Measurements from ENCODE around the gene TUBE1.
A peak's percentile ranks its signal among the peaks of the same experiment; 100 is the strongest.
"Not testable (repeated sequence)": the region's sequence is repeated elsewhere in the genome, so short reads cannot be mapped to it uniquely, and the experiment has no call there.

TUBE1 gene

DNA sequence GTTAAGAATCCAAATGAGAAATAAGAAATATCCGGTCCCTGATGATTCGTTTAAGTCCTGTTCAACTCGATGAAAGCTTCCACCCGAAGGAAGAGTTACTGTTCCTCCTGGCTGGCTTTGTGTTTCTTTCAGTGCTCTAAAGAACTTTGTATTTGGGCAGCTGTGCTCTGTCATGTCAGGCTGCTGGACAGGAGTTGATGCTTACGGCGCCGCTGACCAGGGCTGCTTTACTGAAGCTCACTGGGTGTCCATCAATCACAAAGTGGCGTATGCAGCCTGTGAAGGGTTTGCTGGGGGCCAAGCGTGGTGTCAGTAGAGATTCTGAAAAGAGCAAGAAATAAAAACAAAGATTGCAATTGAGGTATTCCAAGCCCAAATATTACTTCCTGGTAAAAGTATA lies 22.0 kb upstream of the TUBE1 start:
- no peaks in the 10 kb centered on the region for H3K4me1 ChIP-seq (ENCODE audit: insufficient read depth, low read length)
- no peaks in the 10 kb centered on the region for H3K27me3 ChIP-seq (ENCODE audit: control insufficient read depth in 1 of 2, insufficient read depth in 2 of 2, low read length in 2 of 2)
- no peak overlapping the region for H3K9ac ChIP-seq (ENCODE audit: low read length)
- H3K36me3 ChIP-seq (ENCODE audit: insufficient read depth, low read length): peaks cover 69% of the 10 kb centered on the region
- H3K27ac ChIP-seq (ENCODE audit: low read depth, low read length): no peak overlapping the region
- no peak overlapping the region for H3K4me3 ChIP-seq (ENCODE audit: low read depth in 1 of 2, low read length in 2 of 2)
- no peaks in the 10 kb centered on the region for H3K9me3 ChIP-seq (ENCODE audit: low read length)

DNA sequence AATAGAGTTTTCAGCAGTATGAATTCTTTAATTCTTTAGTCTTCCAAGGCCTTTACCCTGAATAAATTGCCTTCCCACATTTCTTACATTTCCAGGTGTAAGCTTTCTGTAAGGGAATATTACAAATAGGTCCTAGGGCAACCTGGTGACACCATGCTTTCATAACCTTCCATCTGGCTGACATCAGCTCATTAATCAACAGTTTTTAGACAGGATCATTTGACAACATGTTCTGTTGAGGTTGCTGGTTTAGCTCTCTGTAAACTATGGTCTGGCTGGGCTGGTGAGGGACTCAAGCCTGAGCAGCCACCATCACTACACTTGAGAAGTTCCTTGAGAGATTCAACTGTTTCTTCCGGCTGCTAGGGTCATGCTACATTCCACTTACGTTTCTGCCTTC lies 19.3 kb upstream of the TUBE1 start:
- no peak overlapping the region for H3K27ac ChIP-seq (ENCODE audit: low read depth, low read length)
- no peak overlapping the region for H3K4me3 ChIP-seq (ENCODE audit: low read depth in 1 of 2, low read length in 2 of 2)
- H3K27me3 ChIP-seq (ENCODE audit: control insufficient read depth in 1 of 2, insufficient read depth in 2 of 2, low read length in 2 of 2): no peaks in the 10 kb centered on the region
- H3K9me3 ChIP-seq (ENCODE audit: low read length): no peaks in the 10 kb centered on the region
- no peak overlapping the region for H3K9ac ChIP-seq (ENCODE audit: low read length)
- H3K36me3 ChIP-seq (ENCODE audit: insufficient read depth, low read length): peaks cover 44% of the 10 kb centered on the region
- no peaks in the 10 kb centered on the region for H3K4me1 ChIP-seq (ENCODE audit: insufficient read depth, low read length)

DNA sequence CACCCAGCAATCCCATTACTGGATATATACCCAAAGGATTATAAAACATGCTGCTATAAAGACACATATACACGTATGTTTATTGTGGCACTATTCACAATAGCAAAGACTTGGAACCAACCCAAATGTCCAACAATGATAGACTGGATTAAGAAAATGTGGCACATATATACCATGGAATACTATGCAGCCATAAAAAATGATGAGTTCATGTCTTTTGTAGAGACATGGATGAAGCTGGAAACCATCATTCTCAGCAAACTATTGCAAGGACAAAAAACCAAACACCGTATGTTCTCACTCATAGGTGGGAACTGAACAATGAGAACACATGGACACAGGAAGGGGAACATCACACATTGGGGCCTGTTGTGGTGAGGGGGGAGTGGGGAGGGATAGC lies 18.7 kb upstream of the TUBE1 start:
- not testable (repeated sequence) for H3K9me3 ChIP-seq (ENCODE audit: low read length); H3K4me1 ChIP-seq (ENCODE audit: insufficient read depth, low read length); H3K9ac ChIP-seq (ENCODE audit: low read length); H3K4me3 ChIP-seq (ENCODE audit: low read depth in 1 of 2, low read length in 2 of 2); H3K27me3 ChIP-seq (ENCODE audit: control insufficient read depth in 1 of 2, insufficient read depth in 2 of 2, low read length in 2 of 2); H3K27ac ChIP-seq (ENCODE audit: low read depth, low read length)
- peaks cover 39% of the 10 kb centered on the region for H3K36me3 ChIP-seq (ENCODE audit: insufficient read depth, low read length)

DNA sequence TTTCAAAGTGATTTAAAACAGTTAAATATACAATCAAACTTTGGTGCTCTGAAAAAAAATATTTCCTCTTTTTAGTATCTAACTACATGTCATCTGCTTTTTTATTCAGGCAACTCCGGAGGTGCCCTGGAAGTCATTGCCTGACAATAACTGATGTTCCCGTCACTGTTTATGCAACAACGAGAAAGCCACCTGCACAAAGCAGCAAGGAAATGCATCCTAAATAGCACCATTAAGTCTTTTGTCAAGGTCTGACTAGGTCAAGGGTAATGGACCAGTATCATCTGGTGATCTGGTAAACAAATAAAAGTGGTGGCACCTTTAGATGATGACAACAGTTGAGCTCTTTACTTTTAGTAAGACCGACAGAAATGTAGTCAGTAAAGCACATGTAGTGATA lies 13.3 kb upstream of the TUBE1 start:
- no peak overlapping the region for H3K27ac ChIP-seq (ENCODE audit: low read depth, low read length)
- no peak overlapping the region for H3K9ac ChIP-seq (ENCODE audit: low read length)
- H3K4me1 ChIP-seq (ENCODE audit: insufficient read depth, low read length): no peaks in the 10 kb centered on the region
- no peaks in the 10 kb centered on the region for H3K27me3 ChIP-seq (ENCODE audit: control insufficient read depth in 1 of 2, insufficient read depth in 2 of 2, low read length in 2 of 2)
- H3K36me3 ChIP-seq (ENCODE audit: insufficient read depth, low read length): peaks cover 14% of the 10 kb centered on the region
- no peaks in the 10 kb centered on the region for H3K9me3 ChIP-seq (ENCODE audit: low read length)
- H3K4me3 ChIP-seq (ENCODE audit: low read depth in 1 of 2, low read length in 2 of 2): no peak overlapping the region

DNA sequence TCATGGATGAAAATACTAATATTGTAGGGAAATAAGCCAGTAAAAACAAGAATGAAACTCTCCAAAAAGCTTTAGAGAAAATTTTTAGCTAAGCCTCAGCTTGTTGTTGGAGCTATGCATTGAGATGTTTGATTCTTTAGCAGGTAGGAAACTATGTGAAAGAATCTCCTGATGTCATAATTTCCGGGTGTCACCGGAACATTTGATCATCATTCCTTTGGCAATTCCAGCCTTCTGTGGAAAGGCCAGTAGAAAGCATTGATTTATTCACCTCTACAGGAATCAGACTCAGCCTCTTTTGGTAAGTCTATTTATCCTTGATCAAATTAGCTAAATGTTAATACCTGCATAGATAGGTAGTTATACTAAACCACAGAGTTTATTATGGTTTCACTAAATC lies 9.6 kb upstream of the TUBE1 start:
- Histone ChIP-seq H3K4me3 (ENCODE audit: low read depth in 1 of 2, low read length in 2 of 2) (no peak overlapping the region), H3K36me3 (ENCODE audit: insufficient read depth, low read length) (peaks cover 14% of the 10 kb centered on the region), H3K27ac (ENCODE audit: low read depth, low read length) (no peak overlapping the region)

DNA sequence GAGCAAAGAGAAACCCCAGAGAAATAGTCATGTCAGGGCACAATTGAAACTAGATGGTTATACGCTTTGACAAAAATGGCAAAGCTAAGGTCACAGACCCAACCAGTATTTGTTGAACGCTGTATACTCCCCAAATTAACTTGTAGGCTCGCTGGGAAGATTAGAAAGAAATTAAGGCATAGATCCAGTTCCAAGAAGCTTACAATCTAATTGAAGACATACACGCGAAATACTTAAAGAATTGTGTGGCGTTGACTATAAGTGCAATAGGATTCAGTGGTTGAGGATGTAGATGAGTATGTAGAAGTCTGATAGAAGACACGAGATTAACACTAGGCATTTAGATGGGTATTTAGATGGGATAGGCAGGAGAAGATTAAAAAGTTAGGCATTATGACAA lies 634 bp upstream of the TUBE1 start:
- peak overlapping the region; percentile 64 for H3K27ac ChIP-seq (ENCODE audit: low read depth, low read length)
- H3K9ac ChIP-seq (ENCODE audit: low read length): peak overlapping the region; percentile 71
- peaks cover 10% of the 10 kb centered on the region for H3K4me1 ChIP-seq (ENCODE audit: insufficient read depth, low read length)
- H3K27me3 ChIP-seq (ENCODE audit: control insufficient read depth in 1 of 2, insufficient read depth in 2 of 2, low read length in 2 of 2): no peaks in the 10 kb centered on the region
- H3K36me3 ChIP-seq (ENCODE audit: insufficient read depth, low read length): peaks cover 10% of the 10 kb centered on the region
- no peaks in the 10 kb centered on the region for H3K9me3 ChIP-seq (ENCODE audit: low read length)
- peak overlapping the region; percentile 38 to 93 for H3K4me3 ChIP-seq (ENCODE audit: low read depth in 1 of 2, low read length in 2 of 2)

More for the DNA sequence above, 9.6 kb upstream of the TUBE1 start:
- no peak overlapping the region for H3K9ac ChIP-seq (ENCODE audit: low read length)
- no peaks in the 10 kb centered on the region for H3K4me1 ChIP-seq (ENCODE audit: insufficient read depth, low read length)
- H3K9me3 ChIP-seq (ENCODE audit: low read length): no peaks in the 10 kb centered on the region
- H3K27me3 ChIP-seq (ENCODE audit: control insufficient read depth in 1 of 2, insufficient read depth in 2 of 2, low read length in 2 of 2): no peaks in the 10 kb centered on the region

DNA sequence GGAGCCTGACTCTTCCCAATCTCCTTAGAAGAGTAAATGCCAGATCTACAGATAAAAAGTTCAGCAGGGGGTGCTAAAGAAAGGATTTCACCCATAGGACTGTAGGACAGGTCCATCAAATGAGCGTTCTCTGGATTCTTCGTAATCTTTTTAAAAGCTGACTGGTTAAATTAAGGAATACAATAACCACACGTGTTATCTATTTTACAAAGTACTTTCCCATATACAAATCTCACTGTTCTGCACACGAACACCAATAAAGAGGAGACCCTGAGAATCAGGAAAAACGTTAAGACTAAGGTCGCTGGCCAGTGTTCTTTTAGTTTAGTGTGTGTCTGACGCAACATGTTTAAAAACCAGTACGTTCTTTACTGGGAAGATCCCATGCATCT lies 542 bp downstream of the TUBE1 start:
- no peaks in the 10 kb centered on the region for H3K27me3 ChIP-seq (ENCODE audit: control insufficient read depth in 1 of 2, insufficient read depth in 2 of 2, low read length in 2 of 2)
- H3K4me1 ChIP-seq (ENCODE audit: insufficient read depth, low read length): peaks cover 10% of the 10 kb centered on the region
- no peaks in the 10 kb centered on the region for H3K9me3 ChIP-seq (ENCODE audit: low read length)
- peak overlapping the region; percentile 38 to 93 for H3K4me3 ChIP-seq (ENCODE audit: low read depth in 1 of 2, low read length in 2 of 2)
- H3K27ac ChIP-seq (ENCODE audit: low read depth, low read length): peak overlapping the region; percentile 64
- H3K36me3 ChIP-seq (ENCODE audit: insufficient read depth, low read length): peaks cover 14% of the 10 kb centered on the region
- peak overlapping the region; percentile 69 for H3K9ac ChIP-seq (ENCODE audit: low read length)

DNA sequence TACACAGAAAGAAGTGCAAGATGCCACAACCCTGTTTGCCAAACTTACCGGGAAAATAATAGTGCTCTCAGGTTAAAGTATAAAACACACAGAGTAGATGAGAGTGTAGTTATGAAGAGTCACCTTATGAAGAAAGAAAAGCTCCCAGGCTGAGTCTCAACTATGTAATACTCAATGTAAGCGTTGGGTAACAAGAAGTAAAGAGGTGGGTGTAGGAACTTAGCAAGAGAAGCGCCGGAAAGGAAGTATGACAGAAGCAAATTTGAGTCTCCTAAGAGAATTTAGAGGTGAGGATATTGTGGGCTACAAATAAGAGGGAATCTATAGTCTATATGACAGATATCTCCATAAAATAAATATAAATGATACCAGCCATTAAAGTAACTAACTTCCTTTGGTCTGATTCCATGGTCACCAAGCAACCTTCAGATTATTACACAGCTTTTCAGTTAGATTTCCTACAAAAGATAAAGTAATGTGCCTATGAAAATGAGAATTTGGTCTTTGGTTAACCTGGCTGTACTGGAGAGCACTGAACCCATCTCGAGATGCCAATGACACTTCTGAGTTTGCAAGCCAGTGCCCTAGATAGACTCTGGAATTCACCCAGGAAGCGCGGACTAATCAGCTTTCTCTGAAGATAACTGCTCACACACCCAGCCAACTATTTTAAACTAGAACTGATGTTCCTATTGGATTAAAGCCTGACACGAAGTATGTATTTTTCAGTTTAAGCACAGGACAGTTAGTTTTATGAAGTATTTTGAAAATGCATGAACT lies 1.8 kb downstream of the TUBE1 start:
- Histone ChIP-seq H3K4me3 (ENCODE audit: low read depth in 1 of 2, low read length in 2 of 2) (no peak overlapping the region), H3K9ac (ENCODE audit: low read length) (no peak overlapping the region), H3K4me1 (ENCODE audit: insufficient read depth, low read length) (peaks cover 10% of the 10 kb centered on the region), H3K27ac (ENCODE audit: low read depth, low read length) (no peak overlapping the region), H3K36me3 (ENCODE audit: insufficient read depth, low read length) (peaks cover 16% of the 10 kb centered on the region), H3K9me3 (ENCODE audit: low read length) (no peaks in the 10 kb centered on the region), H3K27me3 (ENCODE audit: control insufficient read depth in 1 of 2, insufficient read depth in 2 of 2, low read length in 2 of 2) (no peaks in the 10 kb centered on the region)

DNA sequence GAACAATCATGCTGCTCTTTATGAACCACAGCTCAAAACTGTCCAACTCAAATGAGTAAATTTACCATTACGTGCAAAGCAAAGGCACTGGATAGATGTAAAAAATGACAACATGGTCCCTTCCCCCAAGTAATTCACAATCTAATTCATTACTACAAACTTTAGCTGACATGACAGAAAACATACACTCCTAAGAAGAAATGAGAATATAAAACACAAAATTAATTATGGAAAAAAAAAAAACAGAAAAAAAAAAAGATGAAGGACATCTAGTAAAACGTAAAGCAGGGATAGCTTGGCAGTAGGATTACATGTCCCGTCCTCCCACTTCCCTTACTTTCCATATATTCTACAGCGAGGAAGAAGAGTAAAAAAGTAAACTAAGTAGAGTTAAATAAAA lies 5.7 kb downstream of the TUBE1 start:
- Histone ChIP-seq H3K9me3 (ENCODE audit: low read length) (no peaks in the 10 kb centered on the region), H3K27me3 (ENCODE audit: control insufficient read depth in 1 of 2, insufficient read depth in 2 of 2, low read length in 2 of 2) (no peaks in the 10 kb centered on the region)

DNA sequence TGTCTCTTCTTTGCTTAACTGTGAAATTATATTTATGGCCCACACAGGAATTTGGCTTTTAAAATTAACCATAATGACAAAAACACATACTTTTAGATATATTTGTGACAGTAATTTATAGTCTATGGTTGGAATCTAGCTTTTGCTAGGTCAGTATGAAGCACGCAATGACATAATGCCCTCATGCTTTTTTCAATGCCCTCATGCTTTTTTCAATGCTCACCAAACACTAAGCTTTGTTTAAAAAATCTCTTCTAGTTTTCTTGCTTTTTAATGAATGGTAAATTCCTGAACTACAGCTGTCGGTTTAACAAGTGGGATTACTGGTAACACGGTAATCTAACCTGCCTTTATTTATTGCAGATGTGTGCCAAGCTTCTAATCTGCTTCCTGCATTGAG lies 20.7 kb downstream of the TUBE1 start:
- H3K27me3 ChIP-seq (ENCODE audit: control insufficient read depth in 1 of 2, insufficient read depth in 2 of 2, low read length in 2 of 2): no peaks in the 10 kb centered on the region
- H3K27ac ChIP-seq (ENCODE audit: low read depth, low read length): no peak overlapping the region
- peaks cover 5% of the 10 kb centered on the region for H3K36me3 ChIP-seq (ENCODE audit: insufficient read depth, low read length)
- peaks cover 6% of the 10 kb centered on the region for H3K4me1 ChIP-seq (ENCODE audit: insufficient read depth, low read length)
- no peak overlapping the region for H3K4me3 ChIP-seq (ENCODE audit: low read depth in 1 of 2, low read length in 2 of 2)
- no peaks in the 10 kb centered on the region for H3K9me3 ChIP-seq (ENCODE audit: low read length)
- H3K9ac ChIP-seq (ENCODE audit: low read length): no peak overlapping the region

More for the DNA sequence above, 5.7 kb downstream of the TUBE1 start:
- no peak overlapping the region for H3K27ac ChIP-seq (ENCODE audit: low read depth, low read length)
- H3K36me3 ChIP-seq (ENCODE audit: insufficient read depth, low read length): peaks cover 39% of the 10 kb centered on the region
- H3K9ac ChIP-seq (ENCODE audit: low read length): no peak overlapping the region
- H3K4me3 ChIP-seq (ENCODE audit: low read depth in 1 of 2, low read length in 2 of 2): no peak overlapping the region
- H3K4me1 ChIP-seq (ENCODE audit: insufficient read depth, low read length): peaks cover 4% of the 10 kb centered on the region

DNA sequence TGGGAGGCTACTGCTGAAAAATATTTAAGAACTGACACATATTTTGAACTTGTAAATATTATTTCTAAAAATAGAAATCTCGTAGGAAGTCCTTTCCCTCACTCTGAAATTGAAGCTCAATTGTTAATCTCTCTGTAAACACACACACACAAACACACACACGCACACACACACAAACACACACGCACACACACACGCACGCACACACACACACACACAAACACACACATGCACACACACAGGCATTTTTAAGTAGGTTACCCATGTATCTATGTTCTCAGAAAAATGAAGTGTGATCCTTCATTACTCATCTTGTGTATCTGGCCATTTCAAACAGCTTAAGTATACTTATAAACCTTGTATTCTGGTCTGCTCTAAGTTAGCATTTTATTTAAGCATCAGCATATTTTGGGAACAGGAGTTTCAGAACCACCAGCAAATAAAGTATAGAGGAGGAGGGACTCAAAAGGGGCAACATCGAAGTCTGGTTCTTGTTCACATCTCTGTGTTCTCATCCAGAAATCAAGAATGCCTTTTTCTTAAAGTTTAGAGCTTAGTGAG lies 21.8 kb downstream of the TUBE1 start:
- Histone ChIP-seq H3K4me3 (ENCODE audit: low read depth in 1 of 2, low read length in 2 of 2) (no peak overlapping the region), H3K9ac (ENCODE audit: low read length) (no peak overlapping the region), H3K27ac (ENCODE audit: low read depth, low read length) (no peak overlapping the region), H3K27me3 (ENCODE audit: control insufficient read depth in 1 of 2, insufficient read depth in 2 of 2, low read length in 2 of 2) (no peaks in the 10 kb centered on the region), H3K36me3 (ENCODE audit: insufficient read depth, low read length) (no peaks in the 10 kb centered on the region), H3K9me3 (ENCODE audit: low read length) (no peaks in the 10 kb centered on the region), H3K4me1 (ENCODE audit: insufficient read depth, low read length) (peaks cover 6% of the 10 kb centered on the region)

DNA sequence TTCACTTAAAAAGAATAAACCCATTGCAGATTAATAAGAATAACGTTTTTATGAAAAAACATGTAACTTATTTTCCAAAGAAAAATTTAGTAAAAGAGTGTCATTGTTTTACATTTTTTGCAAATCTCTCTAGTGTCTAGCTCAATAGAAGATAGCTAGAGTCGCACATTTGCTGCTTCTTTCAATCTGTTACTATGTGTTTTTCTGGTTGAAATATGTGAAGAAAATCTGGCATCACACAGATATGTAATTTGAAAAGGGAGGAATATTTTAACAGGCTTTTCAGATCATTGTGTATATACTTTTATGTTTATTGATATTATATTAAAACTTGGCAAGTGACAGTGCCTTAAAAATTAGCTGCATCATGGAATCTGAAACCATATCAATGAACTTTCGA lies 24.3 kb downstream of the TUBE1 start:
- H3K27ac ChIP-seq (ENCODE audit: low read depth, low read length): no peak overlapping the region
- H3K4me3 ChIP-seq (ENCODE audit: low read depth in 1 of 2, low read length in 2 of 2): no peak overlapping the region
- H3K9me3 ChIP-seq (ENCODE audit: low read length): no peaks in the 10 kb centered on the region
- no peaks in the 10 kb centered on the region for H3K27me3 ChIP-seq (ENCODE audit: control insufficient read depth in 1 of 2, insufficient read depth in 2 of 2, low read length in 2 of 2)
- H3K4me1 ChIP-seq (ENCODE audit: insufficient read depth, low read length): no peaks in the 10 kb centered on the region
- H3K36me3 ChIP-seq (ENCODE audit: insufficient read depth, low read length): no peaks in the 10 kb centered on the region
- no peak overlapping the region for H3K9ac ChIP-seq (ENCODE audit: low read length)

Measured in muscle layer of colon (tissue), 2 donors.